NK-92 (cell line): ENCODE measurements around the gene TLCD3B.

Experiments used
- DNase-seq: peaks from one replicate; lab custom pipeline; 2025; ENCODE audit not compliant: unreplicated experiment; lab: John Stamatoyannopoulos, UW

Gene TLCD3B

GRCh38 chr16:29975134-29975538 lies 55.9 kb downstream of the TLCD3B start:
- DNase-seq = no peak
